GM12875 (cell line): ENCODE measurements around the gene SETBP1.

Source experiments
- H3K4me3 ChIP-seq: one replicate; pipeline ENCODE4 v1.5.1; 2011; ENCODE audit warnings: low read depth, low read length, control low read depth
- TF ChIP-seq, protein P1 (sequence below): IDR thresholded peaks from 2 replicates; pipeline ENCODE4 v1.5.1; 2011; ENCODE audit warnings: low read depth, mild to moderate bottlenecking, control low read depth, inconsistent platforms, low read length, moderate library complexity, borderline replicate concordance; ENCODE audit not compliant: insufficient read depth

SETBP1 gene

DNA sequence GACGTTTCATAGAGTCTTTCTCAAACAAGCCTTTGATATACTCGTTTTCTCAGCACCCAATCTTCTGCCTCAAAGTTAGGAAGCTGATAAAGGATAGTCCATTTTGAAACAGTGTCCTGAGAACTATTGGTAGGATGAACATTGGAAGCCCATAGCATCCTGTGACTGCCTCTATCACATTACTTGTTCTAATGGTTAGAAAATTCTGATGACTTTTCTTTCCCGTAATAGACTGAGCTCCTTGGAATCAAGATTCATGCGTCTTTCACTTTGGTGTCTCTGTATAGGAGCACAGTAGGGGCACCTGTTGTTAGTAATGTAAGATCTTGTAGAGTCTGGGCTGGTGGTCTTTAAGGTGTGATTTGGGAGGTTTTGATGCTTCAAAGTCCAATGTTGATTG lies 87.1 kb downstream of the SETBP1 start:
- TF ChIP-seq, protein P1, sequence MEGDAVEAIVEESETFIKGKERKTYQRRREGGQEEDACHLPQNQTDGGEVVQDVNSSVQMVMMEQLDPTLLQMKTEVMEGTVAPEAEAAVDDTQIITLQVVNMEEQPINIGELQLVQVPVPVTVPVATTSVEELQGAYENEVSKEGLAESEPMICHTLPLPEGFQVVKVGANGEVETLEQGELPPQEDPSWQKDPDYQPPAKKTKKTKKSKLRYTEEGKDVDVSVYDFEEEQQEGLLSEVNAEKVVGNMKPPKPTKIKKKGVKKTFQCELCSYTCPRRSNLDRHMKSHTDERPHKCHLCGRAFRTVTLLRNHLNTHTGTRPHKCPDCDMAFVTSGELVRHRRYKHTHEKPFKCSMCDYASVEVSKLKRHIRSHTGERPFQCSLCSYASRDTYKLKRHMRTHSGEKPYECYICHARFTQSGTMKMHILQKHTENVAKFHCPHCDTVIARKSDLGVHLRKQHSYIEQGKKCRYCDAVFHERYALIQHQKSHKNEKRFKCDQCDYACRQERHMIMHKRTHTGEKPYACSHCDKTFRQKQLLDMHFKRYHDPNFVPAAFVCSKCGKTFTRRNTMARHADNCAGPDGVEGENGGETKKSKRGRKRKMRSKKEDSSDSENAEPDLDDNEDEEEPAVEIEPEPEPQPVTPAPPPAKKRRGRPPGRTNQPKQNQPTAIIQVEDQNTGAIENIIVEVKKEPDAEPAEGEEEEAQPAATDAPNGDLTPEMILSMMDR, result no peak

DNA sequence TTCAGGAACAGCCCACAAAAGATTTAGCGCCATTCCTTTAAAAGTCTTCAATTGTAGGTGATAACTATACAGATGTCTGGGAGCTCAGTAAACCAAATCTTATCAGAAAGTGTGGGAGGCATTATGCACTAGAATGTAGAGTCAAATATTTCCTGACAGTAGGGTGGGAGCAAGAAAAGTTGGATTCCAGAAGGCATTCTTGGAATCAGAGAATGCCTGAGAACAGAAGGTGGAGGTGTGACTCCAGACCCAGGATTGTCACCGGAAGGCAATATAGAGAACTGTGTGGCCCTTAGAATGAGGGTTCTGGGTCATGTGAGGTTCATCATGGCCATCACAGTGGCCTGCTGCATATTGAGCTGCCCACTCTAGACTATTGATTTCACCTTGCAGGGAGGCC lies 90.0 kb downstream of the SETBP1 start:
- H3K4me3 ChIP-seq, result no peak overlapping the region
- TF ChIP-seq, protein P1, result no peak

More for the DNA sequence above, 87.1 kb downstream of the SETBP1 start:
- no peak overlapping the region for H3K4me3 ChIP-seq

DNA sequence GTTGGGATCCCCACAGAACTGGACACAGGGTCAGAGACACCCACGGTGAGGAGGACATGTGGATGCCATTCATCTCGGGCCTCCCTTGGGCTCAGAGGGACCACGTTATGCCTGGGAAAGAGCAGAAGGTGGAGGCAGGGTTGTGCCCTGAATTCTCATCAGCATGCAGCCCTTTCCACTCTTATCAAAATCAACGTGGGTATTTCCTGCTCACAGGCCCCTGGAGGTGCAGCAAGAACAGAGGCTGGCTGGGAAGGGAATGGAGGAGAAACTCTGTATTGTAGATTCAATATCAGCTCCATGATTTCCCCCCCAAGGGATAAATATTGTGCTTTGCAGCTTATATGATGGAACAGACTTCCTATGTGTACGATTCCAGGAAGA lies 90.9 kb downstream of the SETBP1 start:
- H3K4me3 ChIP-seq, result no peak overlapping the region
- TF ChIP-seq, protein P1, result no peak

DNA sequence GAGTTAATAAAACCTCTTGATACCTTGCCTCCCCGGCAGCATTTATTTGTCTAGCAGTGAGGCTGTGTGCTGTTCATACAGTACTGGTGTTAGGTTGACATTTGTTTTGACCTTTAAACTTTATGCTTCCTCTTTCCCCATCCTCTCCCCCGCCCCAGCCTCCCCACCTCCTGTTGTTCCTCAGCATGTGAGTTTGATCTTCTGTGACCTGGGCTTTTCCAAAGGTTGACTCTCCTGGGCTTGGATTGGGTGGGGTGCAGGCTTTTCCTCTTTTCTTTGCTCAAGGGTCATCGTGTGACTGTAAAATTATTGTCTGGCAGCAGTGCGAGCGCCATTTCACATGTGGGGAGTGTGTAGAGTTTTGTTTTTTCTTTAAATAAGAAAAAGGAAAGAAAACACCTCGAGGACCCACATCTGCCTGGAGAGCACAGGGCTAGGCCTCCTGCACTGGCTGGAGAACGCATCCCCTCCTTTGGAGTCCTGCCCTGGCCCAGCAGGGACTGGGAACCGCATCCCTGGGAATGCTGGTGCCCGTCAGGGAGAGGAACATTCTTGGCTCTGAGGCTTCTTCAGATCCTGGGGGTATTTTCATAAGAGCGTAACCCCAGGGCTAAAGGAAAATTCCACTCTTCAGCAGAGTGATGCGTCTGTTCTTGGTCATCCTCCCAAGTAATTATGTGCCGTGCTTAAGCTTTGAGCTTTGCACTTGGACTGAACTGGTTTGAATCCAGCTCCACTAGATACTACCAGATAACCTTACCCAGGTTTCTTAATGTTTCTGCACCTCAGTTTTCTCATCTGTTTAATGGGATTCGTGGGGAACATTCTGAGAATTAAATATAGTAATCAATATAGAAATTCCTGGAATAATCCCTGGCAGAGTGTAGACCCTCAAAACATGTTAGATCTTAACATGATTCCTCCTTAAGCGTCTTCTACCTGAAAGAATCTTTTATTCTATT lies 91.5 kb downstream of the SETBP1 start:
- no peak overlapping the region for H3K4me3 ChIP-seq
- TF ChIP-seq, protein P1, result no peak

GRCh38 chr18:44773640-44774155 lies 93.0 kb downstream of the SETBP1 start:
- TF ChIP-seq, protein P1, result no peak
- no peak overlapping the region for H3K4me3 ChIP-seq

DNA sequence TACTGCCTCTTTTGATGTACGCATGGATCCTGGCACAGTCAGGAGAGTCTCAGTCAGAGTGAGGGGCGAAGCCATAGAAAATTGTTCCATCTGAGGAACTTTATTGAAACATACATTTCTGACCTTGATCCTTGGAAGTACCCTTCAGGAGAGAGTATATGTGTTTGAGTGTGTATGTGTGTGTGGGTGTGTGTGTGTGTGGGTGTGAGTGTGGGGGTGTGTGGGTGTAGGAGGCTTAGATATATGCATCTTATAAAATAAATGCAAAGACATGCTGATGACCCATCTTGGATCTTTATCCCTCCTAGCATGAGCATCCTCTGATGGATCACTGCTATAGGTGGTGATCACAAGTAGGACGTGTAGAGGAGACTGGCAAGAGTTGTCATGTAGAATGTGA lies 93.5 kb downstream of the SETBP1 start:
- TF ChIP-seq, protein P1, result no peak
- no peak overlapping the region for H3K4me3 ChIP-seq
